DMS 273 (cell line): Measurements from ENCODE around the gene MIPEP.
A peak's percentile ranks its signal among the peaks of the same experiment; 100 is the strongest.
"Not testable (repeated sequence)": the region's sequence is repeated elsewhere in the genome, so short reads cannot be mapped to it uniquely, and the experiment has no call there.

Experiments
- DNase-seq: peaks from one replicate; lab custom pipeline; 2025; ENCODE audit not compliant: unreplicated experiment; lab: John Stamatoyannopoulos, UW

The MIPEP gene

GRCh38 chr13:23888658-23889614, at the start of gene MIPEP:
Gene MIPEP, minus strand, starts transcription at chr13:23889400. Its CDS starts 80 bp downstream, at chr13:23889320.
- peak; percentile 97 for DNase-seq

DNA sequence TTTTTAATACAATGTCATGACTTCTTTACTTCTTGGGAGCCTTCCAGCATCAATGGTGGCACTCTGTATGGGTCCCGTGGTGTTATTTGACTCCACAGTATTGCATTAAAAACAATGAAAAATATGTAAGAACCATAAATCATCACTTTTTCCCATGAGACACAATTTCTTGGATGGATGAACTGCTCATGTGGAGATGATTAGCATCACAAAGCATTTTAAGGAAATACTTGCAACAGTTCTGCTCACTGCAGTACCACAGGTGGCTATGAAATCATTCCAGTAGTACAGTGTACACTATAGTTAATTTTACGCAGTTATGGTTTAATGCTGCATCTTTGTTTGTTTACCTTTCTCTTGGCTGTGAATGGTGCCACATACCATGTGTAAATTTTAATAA, 45.3 kb upstream of the MIPEP start:
- no peak for DNase-seq

- DNase-seq = no peak
Measured at GRCh38 chr13:23928985-23929384, 39.8 kb upstream of the MIPEP start.

DNA sequence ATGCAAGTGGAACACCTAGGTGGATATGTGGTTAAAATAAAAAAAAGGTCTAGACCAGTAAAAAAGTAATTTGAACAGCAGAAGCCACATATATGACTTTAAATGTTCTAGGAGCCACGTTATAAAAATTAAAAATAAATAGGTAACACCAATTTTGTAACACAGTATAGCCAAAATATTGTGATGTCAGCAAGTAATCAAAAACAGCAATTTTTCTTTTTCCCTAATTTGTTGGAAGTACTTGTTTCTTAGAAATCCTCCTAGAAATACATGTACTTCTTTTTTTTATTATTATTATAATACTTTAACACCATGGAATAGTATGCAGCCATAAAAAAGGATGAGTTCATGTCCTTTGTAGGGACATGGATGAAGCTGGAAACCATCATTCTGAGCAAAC, 33.8 kb upstream of the MIPEP start:
- no peak for DNase-seq

DNA sequence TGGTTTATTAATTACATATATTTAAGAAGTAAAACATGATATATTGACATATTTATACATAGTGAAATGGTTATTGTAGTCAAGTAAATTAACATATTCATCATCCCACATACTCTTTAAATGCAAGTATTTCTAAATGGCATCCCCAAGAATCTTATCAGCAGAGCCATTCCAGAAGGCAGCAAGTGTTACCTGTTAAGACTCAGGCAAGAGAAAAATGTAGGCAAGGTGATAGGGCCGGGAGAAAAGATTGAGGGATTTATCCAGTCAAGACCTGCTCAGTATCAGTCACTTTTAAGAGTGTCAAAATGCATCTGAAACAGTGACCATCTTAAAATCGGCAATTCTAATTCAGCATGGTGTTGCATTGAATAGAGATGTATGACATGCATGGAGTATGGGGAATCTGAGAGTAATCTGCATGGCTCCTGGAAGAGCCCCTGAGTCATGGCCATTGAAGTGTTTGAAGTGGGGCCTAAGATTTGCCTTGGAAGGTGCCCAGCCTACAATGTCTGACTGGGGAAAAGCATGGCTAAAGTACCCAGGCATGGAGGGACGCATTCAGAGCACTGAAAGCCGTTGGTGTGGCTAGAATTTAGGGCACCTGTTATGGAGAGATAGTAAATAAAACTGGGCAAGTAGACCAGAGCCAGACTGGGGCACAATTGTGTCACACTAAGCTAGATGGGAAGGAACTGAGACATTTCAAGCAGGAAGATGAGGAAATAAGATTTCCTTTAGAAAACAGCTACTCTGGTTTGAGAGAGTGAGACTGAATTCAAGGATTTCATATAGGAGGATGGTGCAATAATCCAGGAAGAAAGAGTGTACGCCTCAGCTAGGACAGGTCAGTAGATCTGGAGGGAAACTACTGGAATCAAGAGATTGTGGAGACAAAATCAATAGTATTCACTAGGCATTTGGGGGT, 33.1 kb upstream of the MIPEP start:
- DNase-seq = no peak

DNA sequence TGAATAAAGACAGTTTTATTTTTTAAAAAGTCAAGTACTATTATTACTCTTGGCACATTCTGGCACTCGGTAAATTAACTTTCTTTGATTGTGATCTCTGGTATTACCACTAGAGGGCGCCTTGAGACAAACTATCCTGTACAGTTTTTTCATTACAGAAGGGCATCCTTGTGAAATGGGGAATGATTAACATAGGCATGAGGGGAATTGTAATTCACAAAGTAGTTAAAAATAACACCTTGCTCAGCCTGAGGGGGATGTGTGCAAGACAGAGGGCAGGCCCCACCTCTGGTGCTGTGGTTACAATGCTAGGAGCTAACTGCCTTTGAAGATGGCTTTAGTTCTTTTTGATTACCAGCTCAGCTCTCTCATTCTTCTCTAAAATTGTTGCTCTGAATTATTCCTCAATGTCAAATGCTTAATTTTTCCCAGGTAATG, 32.3 kb upstream of the MIPEP start:
- DNase-seq = peak; percentile 70

- no peak for DNase-seq
Measured at GRCh38 chr13:23919006-23919405, 29.8 kb upstream of the MIPEP start.

- DNase-seq = no peak
Measured at GRCh38 chr13:23918208-23918607, 29.0 kb upstream of the MIPEP start.

DNA sequence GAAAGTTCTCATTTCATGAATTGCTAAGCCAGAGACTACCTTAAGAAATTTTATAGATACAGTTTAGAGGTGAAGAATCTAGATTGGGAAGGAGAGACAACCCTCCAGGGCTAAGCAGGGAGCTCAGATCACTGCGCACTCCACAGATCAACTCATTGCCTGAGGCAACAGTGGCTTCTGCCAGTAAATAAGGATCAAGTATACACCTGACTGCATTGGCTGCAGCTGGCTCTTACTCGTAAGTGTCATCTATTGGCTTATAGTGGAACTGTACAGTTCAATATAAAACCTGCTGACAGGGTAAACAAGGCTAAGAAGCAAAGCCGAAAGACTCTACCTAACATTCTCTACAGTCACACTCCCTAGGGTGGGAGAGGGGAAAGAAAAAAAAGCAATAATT, 26.1 kb upstream of the MIPEP start:
- DNase-seq = no peak

- no peak for DNase-seq
Measured at GRCh38 chr13:23912469-23912868, 23.3 kb upstream of the MIPEP start.

GRCh38 chr13:23909606-23910005, 20.4 kb upstream of the MIPEP start:
- no peak for DNase-seq

DNA sequence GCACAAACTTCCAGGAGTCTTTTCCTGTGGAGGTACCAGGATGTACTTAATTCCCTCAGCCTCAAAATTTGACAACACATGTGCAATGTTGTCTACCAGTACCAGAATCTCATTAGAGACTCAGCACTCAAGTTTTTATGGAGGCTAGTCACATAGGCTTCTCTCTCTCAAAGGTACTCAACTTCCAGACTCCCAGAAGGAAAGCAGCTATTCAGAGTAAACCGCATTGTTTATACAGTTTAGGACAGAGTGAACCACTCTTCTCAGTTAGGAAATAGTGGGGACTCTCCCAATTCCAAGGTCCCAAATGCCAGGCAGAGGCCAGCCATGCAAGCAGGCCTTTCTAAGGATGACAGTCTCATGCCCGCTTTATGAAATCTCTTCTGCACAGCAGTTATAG, 16.6 kb upstream of the MIPEP start:
- no peak for DNase-seq

DNA sequence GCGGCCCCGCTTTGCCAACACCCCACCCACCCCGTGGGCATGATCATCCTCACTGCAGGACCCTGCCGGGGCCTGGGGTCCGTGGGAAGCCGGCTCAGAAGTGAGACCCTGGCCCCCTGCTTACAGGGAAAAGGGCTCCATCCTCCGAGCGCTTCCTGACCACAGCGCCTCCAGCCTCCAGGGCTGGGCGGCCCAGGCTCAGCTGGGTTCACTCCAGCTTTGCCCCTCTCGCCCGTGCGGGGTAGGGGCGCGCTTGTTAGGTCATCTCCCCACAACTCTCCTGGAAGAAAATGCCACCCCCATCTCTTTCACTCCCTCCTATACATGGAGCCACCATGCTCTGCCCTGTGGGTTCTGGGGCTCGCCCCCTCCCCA, 14.7 kb upstream of the MIPEP start:
- DNase-seq = no peak

DNA sequence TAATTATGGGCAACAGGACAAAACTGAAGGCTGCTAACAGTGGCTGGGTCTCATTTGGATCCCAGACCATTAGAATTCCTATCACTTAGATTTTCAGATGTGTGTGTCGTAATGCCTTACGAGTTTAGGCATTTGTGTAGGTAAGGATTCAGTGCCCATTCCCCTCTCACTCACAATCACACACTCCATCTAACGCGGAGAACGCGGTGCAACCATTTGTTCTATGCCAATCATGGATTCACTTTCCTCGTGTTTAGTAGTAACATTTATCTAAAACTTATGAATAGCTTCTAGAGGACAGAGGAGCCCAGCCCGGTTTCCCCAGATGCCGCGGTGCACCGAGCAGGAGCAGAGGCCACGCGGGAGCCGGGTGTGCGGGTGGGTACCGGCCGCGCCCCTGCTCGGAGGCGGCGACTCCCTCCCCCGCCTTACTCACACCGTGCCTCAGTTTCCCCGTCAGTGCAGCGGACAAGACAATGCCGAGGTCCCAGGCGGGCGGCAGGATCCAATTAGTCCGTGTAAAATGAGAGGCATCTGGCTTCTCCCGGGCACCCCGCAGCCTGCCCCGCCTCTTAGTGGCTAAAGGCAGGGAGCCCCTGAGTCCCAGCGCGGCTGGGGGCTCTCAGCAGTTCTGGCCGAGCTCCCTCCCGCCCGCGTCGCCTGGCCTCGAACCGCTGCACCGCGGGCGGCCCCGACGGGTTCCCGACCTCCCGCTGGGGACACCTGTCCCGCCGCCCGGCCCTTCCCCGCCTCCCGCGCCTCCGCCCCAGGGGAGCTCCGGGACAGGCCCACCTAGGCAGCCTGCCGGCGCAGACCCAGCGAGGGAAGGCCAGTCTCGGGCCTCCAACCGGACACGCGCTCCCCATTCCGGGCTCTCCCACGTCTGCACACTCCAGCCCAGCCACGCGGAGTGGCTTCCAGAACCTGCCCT, 14.0 kb upstream of the MIPEP start:
- DNase-seq = peak; percentile 11

DNA sequence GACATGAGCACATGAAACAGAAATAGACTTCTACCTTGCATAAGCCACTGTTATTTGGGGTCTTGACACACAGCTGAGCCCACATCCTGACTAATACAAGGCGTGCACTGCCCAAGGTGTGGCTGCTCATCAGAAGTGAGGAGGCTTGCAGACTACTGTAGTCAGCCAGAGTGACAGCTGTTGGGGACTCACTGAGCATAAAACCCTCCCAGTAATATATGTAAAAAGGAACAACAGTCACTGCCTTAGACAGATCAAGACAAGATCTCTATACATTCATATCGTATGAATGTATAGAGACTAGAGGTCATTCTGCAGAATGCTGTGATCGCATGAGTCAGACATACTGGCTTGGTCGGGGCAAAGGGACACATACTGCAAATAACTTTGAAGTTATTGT, 12.2 kb upstream of the MIPEP start:
- DNase-seq = no peak

GRCh38 chr13:23899555-23899954, 10.4 kb upstream of the MIPEP start:
- peak; percentile 25 for DNase-seq

DNA sequence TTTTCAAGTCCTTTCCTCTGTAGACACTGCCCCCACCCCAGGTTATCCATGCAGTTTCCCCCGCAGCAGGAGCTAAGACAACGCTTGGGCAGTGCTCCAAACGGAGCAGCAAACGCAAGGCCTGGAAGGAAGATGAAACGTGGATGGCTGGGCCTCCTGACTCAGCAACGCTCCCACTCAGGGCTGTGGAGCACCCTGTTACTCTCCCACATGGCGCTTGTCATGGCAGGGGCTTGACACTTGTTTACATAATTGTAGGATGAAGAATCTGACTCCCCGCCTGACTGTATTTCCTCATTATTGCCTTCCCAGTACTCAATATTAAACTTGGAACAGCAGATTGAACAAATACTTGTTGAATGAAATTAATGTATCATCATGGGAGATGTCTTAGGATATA, 8.9 kb upstream of the MIPEP start:
- no peak for DNase-seq

DNA sequence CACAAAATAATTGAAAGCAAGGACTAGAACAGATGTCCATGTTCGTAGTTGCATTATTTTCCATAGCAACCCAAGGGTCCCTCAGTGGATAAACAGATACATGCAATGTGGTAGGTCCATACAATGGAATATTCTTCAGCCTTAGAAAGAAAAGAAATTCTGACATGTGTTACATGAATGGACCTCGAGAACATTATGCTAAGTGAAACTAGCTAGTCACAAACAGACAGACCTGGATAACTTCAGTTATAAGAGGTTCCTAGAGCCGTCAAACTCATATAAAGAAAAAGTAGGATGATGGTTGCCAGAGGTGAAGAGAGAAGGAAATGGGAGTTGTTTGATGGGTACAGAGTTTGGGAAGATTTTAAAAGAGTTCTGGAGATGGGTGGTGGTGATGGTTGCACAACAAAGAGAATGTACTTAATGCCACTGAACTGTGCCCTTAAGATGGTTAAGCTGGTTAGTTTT, 8.3 kb upstream of the MIPEP start, which contains the start of gene C1QTNF9B:
Gene C1QTNF9B, minus strand, starts transcription at position 51 of the 468 bp plus-strand sequence.
- not testable (repeated sequence) for DNase-seq

GRCh38 chr13:23894746-23895145, 5.5 kb upstream of the MIPEP start:
- not testable (repeated sequence) for DNase-seq

GRCh38 chr13:23893791-23894190, 4.6 kb upstream of the MIPEP start:
- DNase-seq = not testable (repeated sequence)
